ENCODE measurements around the gene C19orf44. TPM values are rescaled to one million over a fixed set of nuclear protein-coding genes. Genes with fewer than 3 reads are reported as not detected.
A peak's percentile ranks its signal among the peaks of the same experiment; 100 is the strongest.
"Not testable (repeated sequence)": the region's sequence is repeated elsewhere in the genome, so short reads cannot be mapped to it uniquely, and the experiment has no call there.

Gene C19orf44
- total RNA-seq, 1 donor from 2014 or later = 6.6 TPM

GRCh38 chr19:16477311-16477710 is 18.9 kb upstream of the C19orf44 start:
- intact Hi-C loops (cut with DNase I) = no loop called here

GRCh38 chr19:16482745-16483144 is 13.4 kb upstream of the C19orf44 start:
- ATAC-seq = no peak
- no peak for DNase-seq
- no peak overlapping the region for H3K4me3 ChIP-seq

More at GRCh38 chr19:16477311-16477710, 18.9 kb upstream of the C19orf44 start:
- Histone ChIP-seq H3K4me1 (no peaks in the 10 kb centered on the region), H3K27me3 (ENCODE audit: low read depth) (no peaks in the 10 kb centered on the region), H3K36me3 (no peaks in the 10 kb centered on the region), H3K4me3 (no peak overlapping the region), H3K9me3 (no peaks in the 10 kb centered on the region), H3K27ac (no peak overlapping the region)
- DNase-seq (no peak), ATAC-seq (no peak)
- TF ChIP-seq, protein P1, sequence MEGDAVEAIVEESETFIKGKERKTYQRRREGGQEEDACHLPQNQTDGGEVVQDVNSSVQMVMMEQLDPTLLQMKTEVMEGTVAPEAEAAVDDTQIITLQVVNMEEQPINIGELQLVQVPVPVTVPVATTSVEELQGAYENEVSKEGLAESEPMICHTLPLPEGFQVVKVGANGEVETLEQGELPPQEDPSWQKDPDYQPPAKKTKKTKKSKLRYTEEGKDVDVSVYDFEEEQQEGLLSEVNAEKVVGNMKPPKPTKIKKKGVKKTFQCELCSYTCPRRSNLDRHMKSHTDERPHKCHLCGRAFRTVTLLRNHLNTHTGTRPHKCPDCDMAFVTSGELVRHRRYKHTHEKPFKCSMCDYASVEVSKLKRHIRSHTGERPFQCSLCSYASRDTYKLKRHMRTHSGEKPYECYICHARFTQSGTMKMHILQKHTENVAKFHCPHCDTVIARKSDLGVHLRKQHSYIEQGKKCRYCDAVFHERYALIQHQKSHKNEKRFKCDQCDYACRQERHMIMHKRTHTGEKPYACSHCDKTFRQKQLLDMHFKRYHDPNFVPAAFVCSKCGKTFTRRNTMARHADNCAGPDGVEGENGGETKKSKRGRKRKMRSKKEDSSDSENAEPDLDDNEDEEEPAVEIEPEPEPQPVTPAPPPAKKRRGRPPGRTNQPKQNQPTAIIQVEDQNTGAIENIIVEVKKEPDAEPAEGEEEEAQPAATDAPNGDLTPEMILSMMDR (IDR thresholded peaks at IDR 0.05) = no peak

DNA sequence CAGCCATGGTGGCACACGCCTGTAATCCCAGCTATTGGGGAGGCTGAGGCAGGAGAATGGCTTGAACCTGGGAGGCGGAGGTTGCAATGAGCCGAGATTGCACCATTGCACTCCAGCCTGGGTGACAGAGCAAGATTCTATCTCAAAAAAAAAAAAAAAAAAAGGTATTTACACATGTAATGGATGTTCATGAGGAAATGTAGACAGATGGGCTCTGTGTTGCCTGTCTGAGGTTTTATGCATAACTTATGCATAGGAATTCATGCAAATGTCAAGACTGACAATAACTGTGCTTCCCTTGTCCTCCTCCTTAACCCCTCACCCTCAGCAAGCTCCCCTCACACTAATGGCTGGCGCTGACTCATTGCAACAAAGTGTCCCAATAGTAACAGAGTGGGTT is 9.7 kb upstream of the C19orf44 start:
- H3K27me3 ChIP-seq (ENCODE audit: low read depth); ATAC-seq; H3K9me3 ChIP-seq; DNase-seq; H3K4me1 ChIP-seq; H3K4me3 ChIP-seq; H3K27ac ChIP-seq; H3K36me3 ChIP-seq; intact Hi-C loops (cut with DNase I): not testable (repeated sequence)

More at GRCh38 chr19:16482745-16483144, 13.4 kb upstream of the C19orf44 start:
- no peaks in the 10 kb centered on the region for H3K9me3 ChIP-seq
- TF ChIP-seq, protein P1 (IDR thresholded peaks at IDR 0.05) = no peak
- intact Hi-C loops (cut with DNase I) = no loop called here
- no peak overlapping the region for H3K27ac ChIP-seq
- no peaks in the 10 kb centered on the region for H3K27me3 ChIP-seq (ENCODE audit: low read depth)
- H3K36me3 ChIP-seq = no peaks in the 10 kb centered on the region
- no peaks in the 10 kb centered on the region for H3K4me1 ChIP-seq

DNA sequence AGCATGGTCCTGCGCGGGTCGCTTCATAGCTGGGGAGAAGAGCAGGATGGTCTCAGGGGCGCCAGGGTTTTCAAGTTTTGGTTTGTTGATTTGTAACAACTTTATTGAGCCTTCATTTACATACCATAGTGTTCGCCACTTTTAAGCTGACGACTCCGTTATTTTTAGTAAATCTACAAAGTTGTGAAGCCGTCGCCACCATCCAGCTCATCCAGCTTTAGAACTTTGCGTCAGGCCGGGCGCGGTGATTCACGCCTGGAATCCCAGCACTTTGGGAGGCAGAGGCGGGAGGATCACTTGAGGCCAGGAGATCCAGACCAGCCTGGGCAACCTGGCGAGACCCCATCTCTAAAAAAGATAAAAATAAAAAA is 404 bp downstream of the C19orf44 start:
- H3K4me1 ChIP-seq = peaks cover 14% of the 10 kb centered on the region
- peak overlapping the region; percentile 74 for H3K4me3 ChIP-seq
- no peak for DNase-seq
- ATAC-seq = peak in 1 of 2 donors; percentile 1
- H3K27ac ChIP-seq = peak overlapping the region; percentile 59
- no peaks in the 10 kb centered on the region for H3K9me3 ChIP-seq
- H3K27me3 ChIP-seq (ENCODE audit: low read depth) = no peaks in the 10 kb centered on the region
- TF ChIP-seq, protein P1 (IDR thresholded peaks at IDR 0.05) = no peak
- peaks cover 12% of the 10 kb centered on the region for H3K36me3 ChIP-seq
- intact Hi-C loops (cut with DNase I) = no loop called here

DNA sequence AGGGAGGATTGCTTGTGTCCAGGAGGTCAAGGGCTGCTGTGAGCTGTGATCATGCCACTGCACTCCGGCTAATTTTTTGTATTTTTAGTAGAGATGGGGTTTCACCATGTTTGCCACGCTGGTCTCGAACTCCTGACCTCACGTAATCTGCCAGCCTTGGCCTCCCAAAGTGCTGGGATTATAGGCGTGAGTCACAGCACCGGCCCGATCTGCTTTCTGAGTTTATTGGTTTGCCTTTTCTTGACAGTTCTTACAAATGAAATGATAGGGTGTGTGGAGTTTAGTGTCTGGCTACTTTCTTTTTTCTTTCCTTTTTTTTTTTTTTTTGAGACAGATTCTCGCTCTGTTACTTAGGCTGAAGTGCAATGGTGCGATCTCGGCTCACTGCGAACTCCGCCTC is 848 bp downstream of the C19orf44 start:
- intact Hi-C loops (cut with DNase I) = no loop called here
- TF ChIP-seq, protein P1 (IDR thresholded peaks at IDR 0.05) = no peak
- H3K27ac ChIP-seq = no peak overlapping the region

DNA sequence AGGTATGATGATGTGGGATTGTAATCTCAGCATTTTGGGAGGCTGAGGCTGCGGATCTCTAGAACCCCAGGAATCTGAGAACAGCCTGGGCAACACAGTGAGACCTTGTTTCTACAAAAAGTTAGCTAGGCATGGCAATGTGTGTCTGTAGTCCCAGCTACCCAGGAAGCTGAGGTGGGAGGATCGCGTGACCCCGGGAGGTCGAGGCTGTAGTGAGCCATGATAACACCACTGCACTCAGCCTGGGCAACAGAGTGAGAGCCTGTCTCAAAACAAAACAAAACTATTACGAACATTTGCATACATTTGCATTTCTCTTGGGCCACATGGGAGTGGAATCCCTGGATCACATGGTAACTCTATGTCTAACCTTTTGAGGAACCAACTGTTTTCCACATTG is 1.6 kb downstream of the C19orf44 start:
- Histone ChIP-seq H3K9me3 (no peaks in the 10 kb centered on the region), H3K4me1 (peaks cover 14% of the 10 kb centered on the region), H3K36me3 (peaks cover 21% of the 10 kb centered on the region), H3K27ac (no peak overlapping the region), H3K27me3 (ENCODE audit: low read depth) (no peaks in the 10 kb centered on the region), H3K4me3 (no peak overlapping the region)
- no peak for DNase-seq
- intact Hi-C loops (cut with DNase I) = no loop called here
- ATAC-seq = no peak
- TF ChIP-seq, protein P1 (IDR thresholded peaks at IDR 0.05) = no peak

More for the DNA sequence above, 848 bp downstream of the C19orf44 start:
- H3K36me3 ChIP-seq = peaks cover 15% of the 10 kb centered on the region
- H3K27me3 ChIP-seq (ENCODE audit: low read depth) = no peaks in the 10 kb centered on the region
- DNase-seq (no peak), ATAC-seq (no peak)
- no peaks in the 10 kb centered on the region for H3K9me3 ChIP-seq
- H3K4me1 ChIP-seq = peaks cover 14% of the 10 kb centered on the region
- H3K4me3 ChIP-seq = peak overlapping the region; percentile 74

Data from lower lobe of right lung (tissue), 2 donors.